Activated naive CD4-positive, alpha-beta T cell treated with Interleukin-2 at 50 U/mL for 16 hours (primary cell): ENCODE measurements around the gene DNM2.
"Not testable (repeated sequence)": the region's sequence is repeated elsewhere in the genome, so short reads cannot be mapped to it uniquely, and the experiment has no call there.

Experiments used
- DNase-seq: peaks from one replicate; pipeline ENCODE4 v3.0.0-alpha.2; 2020

The DNM2 gene

DNA sequence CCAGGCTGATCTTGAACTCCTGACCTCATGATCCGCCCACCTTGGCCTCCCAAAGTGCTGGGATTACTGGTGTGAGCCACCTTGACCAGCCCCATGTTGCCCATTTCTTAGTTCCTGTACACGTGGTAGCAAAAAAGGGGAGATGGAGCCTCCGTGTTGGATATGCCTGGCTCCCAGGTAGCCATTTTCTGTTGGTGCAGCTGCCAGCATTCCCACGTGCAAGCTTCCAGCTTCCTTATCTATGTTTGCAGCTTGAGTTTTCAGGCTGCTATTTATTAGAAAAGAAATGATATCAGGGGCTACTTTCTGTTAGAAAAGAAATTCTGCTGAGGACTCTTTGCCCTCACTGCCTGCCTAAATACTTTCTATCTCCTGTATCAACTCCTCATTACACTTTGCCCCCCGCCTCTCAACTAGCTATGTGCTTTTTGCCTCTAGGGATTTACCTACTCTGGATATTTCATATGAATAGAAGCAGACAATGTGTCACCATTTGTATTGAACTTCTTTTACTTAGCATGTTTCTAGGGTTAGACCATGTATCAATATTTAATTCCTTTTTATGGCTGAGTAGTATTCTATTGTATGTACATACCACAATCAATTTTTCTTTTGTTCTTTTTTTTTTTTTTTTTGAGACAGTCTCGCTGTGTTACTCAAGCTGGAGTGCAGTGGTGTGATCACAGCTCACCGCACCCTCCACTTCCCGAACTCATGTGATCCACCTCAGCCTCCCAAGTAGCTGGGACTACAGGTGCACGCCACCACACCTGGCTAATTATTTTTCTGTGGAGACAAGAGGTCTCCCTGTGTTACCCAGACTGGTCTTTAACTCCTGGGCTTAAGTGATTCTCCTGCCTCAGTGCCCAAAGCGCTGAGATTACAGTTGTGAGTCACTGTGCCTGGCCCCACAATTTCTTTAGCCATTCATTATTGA is 121.5 kb downstream of the DNM2 start:
- no peak for DNase-seq

DNA sequence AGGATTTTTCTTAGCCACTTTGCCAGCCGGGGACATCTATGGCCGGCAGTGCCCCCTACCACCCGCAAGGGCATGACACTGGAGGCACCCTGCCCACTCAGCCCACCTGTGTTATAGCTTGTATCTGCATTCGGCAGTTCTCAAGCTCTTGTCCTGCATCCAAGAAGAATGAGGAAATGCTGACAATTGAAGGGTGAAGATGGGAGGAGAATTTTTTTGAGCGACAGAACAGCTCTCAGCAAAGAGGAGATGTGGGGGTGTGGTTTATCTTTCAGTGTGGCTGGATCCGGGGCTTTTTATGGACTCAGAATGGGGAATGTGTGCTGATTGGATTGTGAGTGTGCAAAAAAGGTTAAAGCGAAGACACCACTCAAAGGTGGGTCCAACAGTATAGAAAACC is 124.9 kb downstream of the DNM2 start:
- DNase-seq, result no peak

DNA sequence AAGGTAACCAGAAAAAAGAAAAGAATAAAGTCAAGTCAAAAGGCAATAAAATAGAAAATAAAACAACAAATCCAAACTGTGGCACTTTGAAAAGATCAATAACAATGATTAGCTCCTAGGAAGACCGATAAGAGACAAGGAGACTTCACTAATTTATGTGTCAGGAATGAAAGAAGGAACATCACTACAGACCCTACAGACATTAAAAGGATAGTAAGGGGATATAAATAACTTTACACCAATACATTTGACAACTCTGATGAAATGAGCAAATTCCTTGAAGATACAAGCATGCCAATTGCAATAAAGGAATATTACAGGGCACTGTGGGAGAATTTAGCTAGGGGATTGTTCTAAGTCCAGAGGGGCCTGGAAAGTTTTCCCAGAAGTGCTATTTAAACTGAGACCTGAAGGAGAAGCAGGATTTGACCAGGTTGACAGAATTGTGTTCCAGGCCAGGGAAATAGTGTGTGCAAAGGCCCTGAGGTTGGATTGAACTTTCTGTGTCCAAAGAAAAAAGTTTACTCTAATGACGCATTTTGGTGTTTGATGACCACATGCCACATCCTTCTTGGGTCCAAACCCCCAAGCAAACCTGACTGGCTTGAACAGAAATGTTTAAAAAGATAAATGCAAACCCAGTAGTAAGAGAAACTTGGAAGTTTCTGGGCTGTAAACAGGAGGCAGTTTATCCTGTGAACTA is 128.8 kb downstream of the DNM2 start:
- DNase-seq, result no peak

DNA sequence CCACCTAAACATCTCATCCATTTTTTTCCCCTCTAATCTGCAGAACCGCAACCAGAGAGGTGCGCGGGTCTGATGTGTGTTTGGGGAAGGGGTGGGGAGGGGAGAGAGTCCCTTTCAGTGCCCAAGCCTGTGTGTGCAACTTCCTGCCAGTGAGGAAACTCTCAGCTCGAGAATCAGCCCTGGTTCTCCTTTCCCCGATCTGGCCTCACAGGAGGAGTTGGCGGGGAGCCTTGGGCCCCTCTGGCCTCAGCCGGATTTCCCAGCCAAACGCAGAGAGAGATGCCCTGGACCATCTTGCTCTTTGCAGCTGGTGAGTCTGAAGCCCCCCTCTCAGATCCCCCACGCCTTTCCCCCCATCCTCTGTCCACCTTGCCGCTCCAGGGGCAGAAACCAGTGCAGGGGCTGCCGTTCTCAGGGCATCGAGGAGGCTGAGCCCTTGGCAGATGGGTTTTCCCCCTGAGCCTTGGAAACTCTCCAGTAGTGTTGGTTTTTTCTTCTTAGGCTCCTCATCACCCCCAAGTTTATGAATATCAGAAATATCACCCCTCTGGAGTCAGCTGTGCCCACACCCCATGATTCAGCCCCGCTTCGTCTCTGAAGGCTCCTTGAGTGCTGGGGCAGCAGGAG is 130.5 kb downstream of the DNM2 start, which contains the start of gene C19orf38:
C19orf38 (plus strand) TSS at position 186 of the 627 bp plus-strand sequence; CDS start at position 280, 94 bp downstream.
- DNase-seq, result no peak

DNA sequence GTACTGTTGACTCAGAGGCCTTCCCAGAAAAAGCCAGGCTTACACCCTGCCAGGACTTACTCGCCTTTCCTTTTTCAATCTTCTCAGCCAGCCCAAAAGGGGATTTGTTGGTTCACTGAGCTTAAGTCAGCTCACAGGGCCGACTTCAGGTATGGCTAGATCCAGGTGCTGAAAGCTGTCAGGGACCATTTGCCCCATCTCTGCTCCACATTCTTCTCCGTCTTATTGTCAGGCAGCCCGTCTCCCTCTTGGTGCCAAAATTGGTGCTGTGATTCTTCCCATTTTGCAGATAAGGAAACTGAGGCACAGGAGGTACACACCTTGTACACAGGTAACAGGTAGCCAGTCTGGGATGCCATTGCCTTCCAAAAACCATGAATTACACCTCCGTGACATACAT is 132.8 kb downstream of the DNM2 start:
- no peak for DNase-seq

DNA sequence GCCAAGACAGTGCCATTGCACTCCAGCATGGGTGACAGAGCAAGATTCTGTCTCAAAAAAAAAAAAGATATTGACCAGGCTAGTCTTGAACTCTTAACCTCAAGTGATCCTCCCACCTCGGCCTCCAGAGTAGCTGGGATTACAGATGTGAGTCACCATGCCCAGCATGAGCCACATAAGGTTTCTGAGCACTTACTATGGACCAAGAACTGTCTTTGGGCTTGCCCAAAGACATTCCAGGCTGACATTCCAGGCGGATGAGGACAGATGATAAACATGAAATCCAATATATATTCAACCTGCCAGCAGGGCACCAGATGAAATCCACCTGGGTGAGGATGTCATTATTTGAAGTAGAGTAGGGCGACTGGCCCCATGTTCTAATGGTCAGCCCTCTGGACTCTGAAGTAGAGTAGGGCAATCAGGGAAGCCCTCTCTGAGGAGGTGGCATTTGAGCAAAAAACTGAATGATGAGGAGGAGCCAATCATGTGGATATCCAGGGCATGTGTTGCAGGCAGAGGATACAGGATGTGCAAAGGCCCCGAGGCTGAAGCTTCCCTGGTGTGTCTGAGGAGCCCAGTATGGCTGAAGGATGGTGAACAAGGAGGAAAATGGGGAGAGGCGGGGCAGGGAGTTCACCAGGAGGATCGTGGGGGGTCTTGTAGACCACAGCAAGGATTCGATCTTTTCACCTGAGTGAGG is 134.4 kb downstream of the DNM2 start:
- DNase-seq, result no peak

DNA sequence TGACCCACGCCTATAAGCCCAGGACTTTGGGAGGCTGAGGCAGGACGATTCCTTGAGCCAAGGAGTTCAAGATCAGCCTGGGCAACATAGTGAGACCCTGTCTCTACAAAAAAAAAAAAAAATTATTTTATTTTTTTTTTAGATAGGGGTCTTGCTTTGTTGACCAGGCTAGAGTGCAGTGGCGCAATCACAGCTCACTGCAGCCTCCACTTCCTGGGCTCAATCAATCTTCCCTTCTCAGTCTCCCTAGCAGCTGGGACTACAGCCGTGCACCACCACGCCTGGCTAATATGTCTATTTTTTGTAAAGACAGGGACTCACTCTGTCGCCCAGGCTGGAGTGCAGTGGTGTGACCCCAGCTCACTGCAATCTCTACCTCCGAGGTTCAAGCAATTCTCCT is 135.1 kb downstream of the DNM2 start:
- DNase-seq, result no peak

DNA sequence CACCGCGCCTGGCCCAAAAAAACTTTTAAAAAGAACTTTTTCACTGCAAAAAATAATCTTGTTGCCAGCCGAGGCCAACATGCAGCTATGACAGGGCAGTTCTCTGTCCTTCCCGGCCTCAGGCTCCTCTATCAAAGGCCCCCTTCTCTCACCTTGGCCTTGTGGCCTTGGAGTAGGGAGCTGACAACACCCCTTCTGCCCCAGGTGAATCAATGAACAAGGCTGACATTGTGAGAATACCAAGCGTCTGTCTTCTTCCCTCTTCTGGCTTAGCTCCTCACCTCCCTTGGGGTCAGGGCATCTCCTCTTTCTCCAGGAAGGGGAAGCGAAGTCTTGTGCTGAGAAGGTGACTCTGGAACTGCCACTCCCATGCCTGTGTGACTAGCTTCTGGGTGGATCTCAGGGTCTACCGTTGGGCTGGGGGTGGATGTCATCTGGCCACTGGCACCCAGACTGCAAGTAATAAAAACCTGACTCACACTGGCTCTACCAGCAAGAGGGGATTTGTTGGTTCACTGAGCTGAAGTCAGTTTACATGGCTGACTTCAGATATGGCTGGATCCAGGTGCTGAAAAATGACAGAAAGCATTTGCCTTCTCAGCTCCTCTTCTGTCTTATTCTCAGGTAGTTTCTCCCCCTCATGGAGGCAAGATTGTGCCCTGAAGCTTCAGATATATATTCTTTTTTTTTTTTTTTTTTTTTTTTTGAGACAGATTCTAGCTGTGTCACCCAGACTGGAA is 136.6 kb downstream of the DNM2 start:
- DNase-seq, result no peak

DNA sequence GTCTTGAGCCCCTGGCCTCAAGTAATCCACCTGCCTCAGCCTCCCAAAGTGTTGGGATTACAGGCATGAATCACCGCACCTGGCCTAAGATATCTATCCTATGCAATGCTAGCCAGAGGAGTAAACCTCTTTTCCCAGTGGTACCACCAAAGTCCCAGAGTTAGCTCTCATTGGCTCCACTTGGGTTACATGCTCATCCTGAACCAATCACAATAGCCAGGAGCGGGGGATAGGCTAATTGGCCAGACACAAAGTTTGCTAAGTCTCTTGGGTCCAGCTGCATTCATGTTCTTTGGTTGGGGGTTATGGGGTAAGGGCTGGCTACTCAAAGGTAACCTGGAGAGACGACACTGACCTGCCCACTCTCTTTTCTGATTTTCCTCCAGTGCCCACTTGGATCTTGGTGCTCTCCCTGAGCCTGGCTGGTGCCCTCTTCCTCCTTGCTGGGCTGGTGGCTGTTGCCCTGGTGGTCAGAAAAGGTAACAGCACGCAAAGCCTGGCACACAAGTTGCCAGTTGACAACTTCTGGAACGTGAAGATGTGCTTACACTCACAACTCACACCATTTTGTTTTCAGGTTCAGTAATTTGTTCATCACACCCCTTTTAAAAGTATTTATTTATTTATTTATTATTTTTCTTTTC is 138.1 kb downstream of the DNM2 start:
- DNase-seq, result peak; percentile 24

DNA sequence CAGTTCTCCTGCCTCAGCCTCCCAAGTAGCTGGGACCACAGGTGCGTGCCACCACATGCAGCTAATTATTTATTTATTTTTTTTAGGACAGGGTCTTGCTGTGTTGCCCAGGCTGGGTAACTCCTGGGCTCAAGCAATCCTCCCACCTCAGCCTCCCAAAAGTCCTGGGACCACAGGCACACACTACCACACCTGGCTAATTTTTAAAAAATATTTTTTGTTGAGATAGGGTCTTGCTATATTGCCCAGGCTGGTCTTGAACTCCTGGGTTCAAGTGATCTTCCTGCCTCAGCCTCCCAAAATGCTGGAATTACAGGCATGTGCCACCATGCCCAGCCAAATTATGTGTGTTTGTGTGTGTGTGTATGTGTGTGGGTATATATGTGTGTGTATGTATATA is 139.0 kb downstream of the DNM2 start:
- not testable (repeated sequence) for DNase-seq

DNA sequence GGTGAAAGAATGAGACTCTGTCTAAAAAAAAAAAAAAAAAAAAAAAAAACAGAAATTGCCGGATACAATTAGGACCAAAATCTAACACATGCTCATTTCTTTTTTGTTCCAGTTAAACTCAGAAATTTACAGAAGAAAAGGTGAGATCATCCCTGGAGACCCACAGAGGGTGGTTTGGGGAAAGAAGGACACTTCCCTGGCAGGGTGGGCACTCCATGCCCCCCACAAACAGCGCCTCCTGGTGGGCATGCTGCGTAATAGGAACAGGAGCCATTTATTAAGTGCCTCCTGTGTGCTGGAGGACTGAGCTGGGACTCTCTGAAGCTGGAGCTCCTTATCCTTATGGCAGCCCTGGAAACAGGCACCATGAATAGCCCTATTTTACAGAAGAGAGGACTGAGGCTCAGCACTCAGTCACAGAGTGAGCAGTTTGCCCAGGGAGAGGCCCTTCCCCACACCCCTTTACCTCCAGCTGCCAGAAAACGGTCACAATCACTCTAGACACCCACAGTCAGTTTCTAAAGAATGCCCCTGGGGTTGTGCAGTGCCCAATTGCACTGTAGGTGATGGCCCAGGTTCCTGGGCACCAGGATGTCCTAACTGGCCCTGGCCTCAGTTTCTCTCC is 140.4 kb downstream of the DNM2 start:
- DNase-seq, result peak; percentile 31

DNA sequence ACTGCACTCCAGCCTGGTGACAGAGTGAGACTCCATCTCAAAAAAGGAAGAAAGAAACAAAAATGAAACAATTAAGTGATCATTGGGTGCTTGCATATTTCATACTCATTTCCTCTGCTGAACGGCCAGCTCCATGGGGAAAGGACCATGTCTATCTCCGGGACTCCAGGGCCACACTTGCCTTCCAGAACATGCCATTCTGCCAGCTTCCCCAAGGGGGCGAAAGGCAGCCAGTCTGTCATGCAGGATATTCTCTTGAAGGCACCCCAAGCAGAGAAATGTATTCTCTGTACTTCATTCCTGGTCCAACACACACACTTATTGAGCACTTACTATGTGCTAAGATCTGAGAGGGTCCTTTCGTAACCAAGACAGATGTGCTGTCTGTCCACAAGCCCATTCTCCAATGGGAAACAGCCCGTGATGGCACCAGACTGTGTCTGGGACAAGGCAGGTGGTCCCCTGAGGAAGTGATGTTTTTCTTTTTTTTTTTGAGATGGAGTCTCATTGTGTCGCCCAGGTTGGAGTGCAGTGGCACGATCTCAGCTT is 143.3 kb downstream of the DNM2 start:
- peak; percentile 50 for DNase-seq

DNA sequence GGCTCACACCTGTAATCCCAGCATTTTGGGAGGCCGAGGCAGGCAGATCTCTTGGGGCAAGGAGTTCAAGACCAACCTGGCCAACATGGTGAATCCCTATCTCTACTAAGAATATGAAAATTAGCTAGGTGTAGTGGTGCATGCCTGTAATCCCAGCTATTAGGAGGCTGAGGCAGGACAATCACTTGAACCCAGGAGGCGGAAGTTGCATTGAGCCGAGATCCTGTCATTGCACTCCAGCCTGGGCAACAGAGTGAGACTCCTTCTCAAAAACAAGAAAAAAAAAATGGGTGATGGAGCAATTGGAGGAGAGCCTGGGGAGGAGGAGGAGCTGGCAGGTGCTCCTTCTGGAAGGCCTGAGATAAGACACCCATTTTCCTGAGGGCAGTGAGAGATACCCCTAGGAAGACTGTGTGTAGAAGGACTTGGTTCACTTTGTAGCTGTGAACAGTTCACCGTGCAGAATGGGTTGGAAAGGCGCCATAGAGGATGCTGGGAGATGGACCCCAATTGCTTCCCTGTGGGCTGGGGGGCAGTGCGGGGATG is 144.8 kb downstream of the DNM2 start:
- no peak for DNase-seq

DNA sequence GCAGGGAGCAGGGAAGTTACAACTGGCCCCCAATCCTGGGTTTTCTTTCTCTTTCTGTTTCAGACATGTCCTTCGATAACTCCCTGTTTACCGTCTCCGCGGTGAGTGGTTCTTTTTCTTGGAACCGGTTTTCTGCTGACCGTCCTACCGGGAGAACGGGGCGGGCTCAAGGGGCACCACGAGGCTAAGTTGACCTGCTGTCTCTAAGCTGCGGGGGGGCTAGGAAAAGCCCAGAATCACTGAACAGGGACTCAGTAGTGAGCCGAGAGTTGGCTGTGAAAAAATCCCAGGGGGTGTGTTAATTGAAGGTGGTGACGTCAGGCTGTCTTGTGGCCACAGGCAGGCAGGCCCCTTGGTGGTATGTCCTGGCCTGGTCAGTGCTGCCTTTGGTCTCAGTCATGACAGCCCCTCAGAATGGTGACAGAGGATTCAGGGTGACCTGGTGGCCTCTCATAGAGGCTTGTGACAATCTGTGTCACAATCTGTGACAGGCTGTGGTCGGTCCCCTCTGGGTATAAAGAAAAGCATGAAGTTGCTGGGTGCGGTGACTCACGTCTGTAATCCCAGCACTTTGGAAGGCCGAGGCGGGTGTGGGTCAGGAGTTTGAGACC is 145.3 kb downstream of the DNM2 start:
- DNase-seq, result no peak

DNA sequence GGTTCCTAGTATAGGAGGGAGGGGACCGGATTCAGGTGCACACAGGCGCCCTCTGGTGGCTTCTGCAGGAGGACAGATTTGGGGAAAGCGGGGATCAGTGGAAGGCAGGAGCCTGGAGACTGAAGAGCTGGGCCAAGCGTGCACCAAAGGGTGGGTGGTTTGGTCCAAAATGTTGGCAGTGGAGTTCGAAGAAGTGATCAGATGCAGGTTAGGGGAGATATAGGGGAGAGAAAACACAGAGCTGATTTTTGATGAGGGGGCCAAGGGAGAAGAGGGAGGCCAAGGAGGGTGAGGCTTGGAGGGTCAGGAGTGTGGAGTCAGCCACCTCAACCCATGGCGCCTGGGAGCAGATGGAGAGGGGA is 146.6 kb downstream of the DNM2 start:
- DNase-seq, result peak; percentile 84

DNA sequence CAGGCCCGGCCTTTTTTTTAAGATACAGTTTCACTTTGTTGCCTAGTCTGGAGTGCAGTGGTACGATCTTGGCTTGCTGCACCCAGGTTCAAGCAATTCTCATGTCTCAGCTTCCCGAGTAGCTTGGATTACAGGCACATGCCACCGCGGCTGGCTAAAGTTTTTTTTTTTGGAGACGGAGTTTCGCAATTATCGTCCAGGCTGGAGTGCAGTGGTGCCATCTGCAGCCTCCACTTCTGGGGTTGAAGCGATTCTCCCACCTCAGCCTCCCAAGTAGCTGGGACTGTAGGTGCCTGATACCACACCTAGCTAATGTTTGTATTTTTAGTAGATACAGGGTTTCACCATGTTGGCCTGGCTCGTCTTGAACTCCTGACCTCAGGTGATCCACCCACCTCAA is 148.6 kb downstream of the DNM2 start:
- DNase-seq, result no peak

DNA sequence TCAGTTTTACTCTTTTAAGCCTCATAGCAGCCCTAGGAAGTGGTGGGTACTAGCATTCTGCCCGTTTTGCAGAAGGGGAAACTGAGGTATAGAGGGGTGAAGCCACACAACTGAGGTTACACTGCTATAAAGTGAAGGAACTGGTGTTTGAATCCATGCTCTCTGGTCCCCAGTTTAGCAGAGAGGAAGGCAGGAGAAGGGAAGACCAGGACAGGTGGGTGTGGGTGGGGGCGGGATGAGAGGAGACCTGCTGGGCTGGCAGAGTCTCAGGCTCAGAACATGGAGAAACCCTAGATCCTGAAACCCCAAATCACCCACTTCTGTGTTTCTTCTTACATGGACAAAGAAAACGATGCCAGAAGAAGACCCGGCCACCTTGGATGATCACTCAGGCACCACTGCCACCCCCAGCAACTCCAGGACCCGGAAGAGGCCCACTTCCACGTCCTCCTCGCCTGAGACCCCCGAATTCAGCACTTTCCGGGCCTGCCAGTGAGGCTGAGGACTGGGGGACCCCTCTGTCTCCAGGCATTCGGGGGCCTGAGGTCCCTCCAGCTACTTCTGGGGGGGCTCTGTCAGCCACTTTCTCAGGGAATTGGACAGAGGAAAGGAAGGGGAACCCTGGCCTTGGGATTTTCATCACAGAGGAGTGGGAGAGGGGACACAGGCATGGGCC is 151.1 kb downstream of the DNM2 start:
- DNase-seq, result no peak

DNA sequence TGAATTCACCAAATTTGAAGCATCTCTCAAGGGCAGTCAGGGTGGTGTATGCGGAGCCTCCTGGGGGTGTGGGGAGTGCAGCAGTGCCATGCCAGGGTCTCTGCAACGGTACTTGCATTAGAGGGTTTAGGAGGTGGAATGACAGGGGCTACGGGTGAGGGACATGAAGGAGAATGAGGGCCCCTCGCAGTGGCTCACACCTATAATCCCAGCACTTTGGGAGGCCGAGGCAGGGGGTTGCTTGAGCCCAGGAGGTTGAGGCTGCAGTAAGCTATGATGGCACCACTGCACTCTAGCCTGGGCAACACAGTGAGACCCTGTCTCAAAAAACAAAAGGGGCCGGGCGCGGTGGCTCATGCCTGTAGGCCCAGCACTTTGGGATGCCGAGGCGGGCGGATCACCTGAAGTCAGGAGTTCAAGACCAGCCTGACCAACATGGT is 152.0 kb downstream of the DNM2 start:
- not testable (repeated sequence) for DNase-seq

DNA sequence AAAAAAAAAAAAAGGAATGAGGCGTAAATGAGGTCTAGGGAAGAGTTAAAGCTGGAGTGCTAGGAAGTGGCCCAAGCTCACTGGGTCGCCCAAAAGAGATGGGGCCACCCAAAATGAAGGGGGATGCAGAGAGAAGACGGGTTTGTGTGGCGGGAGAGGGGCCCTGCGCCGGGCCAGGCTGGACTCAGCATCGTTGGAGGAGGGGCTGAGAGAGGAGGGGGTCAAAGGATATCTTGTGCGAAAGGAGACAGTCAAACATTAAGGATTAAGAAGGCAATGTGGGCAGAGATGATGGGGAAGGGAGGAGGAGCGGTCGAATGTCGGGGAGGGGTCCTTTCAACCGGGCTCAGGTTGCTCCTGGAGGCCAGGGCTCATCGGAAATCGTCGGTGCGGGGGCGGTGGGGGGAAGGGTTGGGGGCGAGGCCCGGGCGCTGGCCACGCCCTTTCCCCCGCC is 152.6 kb downstream of the DNM2 start:
- no peak for DNase-seq
